ENCODE data around the gene MYOCD. TPM values are rescaled to one million over a fixed set of nuclear protein-coding genes. Genes with fewer than 3 reads are reported as not detected.

The MYOCD gene
- total RNA-seq, 1 experiment from 2014 or later: 2.6 TPM

GRCh38 chr17:12731839-12732238 is 66.1 kb downstream of the MYOCD start:
- Mint-ChIP-seq H3K4me3 (ENCODE audit: unreplicated experiment) (no peak overlapping the region), H3K27ac (ENCODE audit: unreplicated experiment) (no peak overlapping the region), H3K36me3 (ENCODE audit: insufficient read depth, unreplicated experiment) (no peaks in the 10 kb centered on the region), H3K4me1 (ENCODE audit: low read depth, unreplicated experiment) (peaks cover 7% of the 10 kb centered on the region), H3K27me3 (ENCODE audit: insufficient read depth, unreplicated experiment) (no peaks in the 10 kb centered on the region), H3K9me3 (ENCODE audit: unreplicated experiment) (no peaks in the 10 kb centered on the region)
- no peaks in the 10 kb centered on the region for H3K9me3 ChIP-seq
- intact Hi-C loops (cut with micrococcal nuclease; ENCODE audit: unreplicated experiment): no loop called here
- no peak for DNase-seq
- CTCF ChIA-PET: no interaction called here
- TF ChIP-seq CTCF (IDR thresholded peaks at IDR 0.05; ENCODE audit: insufficient read depth in 1 of 2, low read depth in 1 of 2, low read length in 1 of 2, severe bottlenecking in 1 of 2, unreplicated experiment in 1 of 2): no peak
- no peaks in the 10 kb centered on the region for H3K36me3 ChIP-seq (ENCODE audit: control insufficient read depth, insufficient read depth, low read length)
- H3K4me1 ChIP-seq: peaks cover 14% of the 10 kb centered on the region
- BruUV-seq (replicated peaks): no TSS peak
- POLR2A ChIA-PET: interaction anchor here (0.9 kb wide), 1 partner anchor 10 kb away, joined by 3 read pairs; no protein-coding TSS in a partner anchor
- H3K27me3 ChIP-seq (replicated peaks; ENCODE audit: control insufficient read depth, insufficient read depth, low read length): no peaks in the 10 kb centered on the region
- H3K4me3 ChIP-seq (ENCODE audit: low read depth, low read length): no peak overlapping the region

- peaks cover 14% of the 10 kb centered on the region for H3K4me1 ChIP-seq
- CTCF ChIA-PET: no interaction called here
- no peaks in the 10 kb centered on the region for H3K9me3 Mint-ChIP-seq (ENCODE audit: unreplicated experiment)
- no peaks in the 10 kb centered on the region for H3K36me3 Mint-ChIP-seq (ENCODE audit: insufficient read depth, unreplicated experiment)
- TF ChIP-seq CTCF (IDR thresholded peaks at IDR 0.05; ENCODE audit: insufficient read depth in 1 of 2, low read depth in 1 of 2, low read length in 1 of 2, severe bottlenecking in 1 of 2, unreplicated experiment in 1 of 2): no peak
- no peaks in the 10 kb centered on the region for H3K36me3 ChIP-seq (ENCODE audit: control insufficient read depth, insufficient read depth, low read length)
- H3K27ac Mint-ChIP-seq (ENCODE audit: unreplicated experiment): no peak overlapping the region
- H3K27me3 ChIP-seq (replicated peaks; ENCODE audit: control insufficient read depth, insufficient read depth, low read length): no peaks in the 10 kb centered on the region
- no peak overlapping the region for H3K4me3 ChIP-seq (ENCODE audit: low read depth, low read length)
- no peaks in the 10 kb centered on the region for H3K27me3 Mint-ChIP-seq (ENCODE audit: insufficient read depth, unreplicated experiment)
- intact Hi-C loops (cut with micrococcal nuclease; ENCODE audit: unreplicated experiment): no loop called here
- no peak overlapping the region for H3K4me3 Mint-ChIP-seq (ENCODE audit: unreplicated experiment)
- BruUV-seq (replicated peaks): no TSS peak
- H3K9me3 ChIP-seq: no peaks in the 10 kb centered on the region
- H3K4me1 Mint-ChIP-seq (ENCODE audit: low read depth, unreplicated experiment): peaks cover 7% of the 10 kb centered on the region
- DNase-seq: no peak
- POLR2A ChIA-PET: no interaction called here
Observed at GRCh38 chr17:12732366-12732765, 66.7 kb downstream of the MYOCD start.

GRCh38 chr17:12734926-12735325 is 69.2 kb downstream of the MYOCD start:
- no peak for DNase-seq
- intact Hi-C loops (cut with micrococcal nuclease; ENCODE audit: unreplicated experiment): no loop called here
- H3K4me1 ChIP-seq: peaks cover 14% of the 10 kb centered on the region
- ChIA-PET POLR2A (no interaction called here), CTCF (no interaction called here)
- H3K27ac Mint-ChIP-seq (ENCODE audit: unreplicated experiment): peak overlapping the region; percentile 45
- H3K36me3 Mint-ChIP-seq (ENCODE audit: insufficient read depth, unreplicated experiment): no peaks in the 10 kb centered on the region
- no TSS peak for BruUV-seq (replicated peaks)
- H3K4me1 Mint-ChIP-seq (ENCODE audit: low read depth, unreplicated experiment): peaks cover 7% of the 10 kb centered on the region
- no peak overlapping the region for H3K4me3 ChIP-seq (ENCODE audit: low read depth, low read length)
- H3K9me3 Mint-ChIP-seq (ENCODE audit: unreplicated experiment): no peaks in the 10 kb centered on the region
- no peaks in the 10 kb centered on the region for H3K27me3 ChIP-seq (replicated peaks; ENCODE audit: control insufficient read depth, insufficient read depth, low read length)
- no peaks in the 10 kb centered on the region for H3K36me3 ChIP-seq (ENCODE audit: control insufficient read depth, insufficient read depth, low read length)
- TF ChIP-seq CTCF (IDR thresholded peaks at IDR 0.05; ENCODE audit: insufficient read depth in 1 of 2, low read depth in 1 of 2, low read length in 1 of 2, severe bottlenecking in 1 of 2, unreplicated experiment in 1 of 2): no peak
- no peaks in the 10 kb centered on the region for H3K27me3 Mint-ChIP-seq (ENCODE audit: insufficient read depth, unreplicated experiment)
- H3K9me3 ChIP-seq: no peaks in the 10 kb centered on the region
- H3K4me3 Mint-ChIP-seq (ENCODE audit: unreplicated experiment): no peak overlapping the region
